ENCODE results near the gene CAMSAP1. TPM values are rescaled to one million over a fixed set of nuclear protein-coding genes. Genes with fewer than 3 reads are reported as not detected.

The CAMSAP1 gene
- total RNA-seq, 6 experiments from 2014 or later, result 5.2 to 16.1 (median 10.4) TPM

- Histone ChIP-seq H3K27ac (peak overlapping the region in 1 of 3 donors; percentile 31), H3K36me3 (no peaks in the 10 kb centered on the region), H3K4me1 (peaks cover 0 to 25% (median 8%) of the 10 kb centered on the region in 4 donors), H3K4me3 (peak overlapping the region; percentile 58 to 89 (median 59)), H3K27me3 (no peaks in the 10 kb centered on the region), H3K9me3 (no peaks in the 10 kb centered on the region)
- ATAC-seq (no peak), DNase-seq (peak in 2 of 3 donors; percentile 55 to 58)
- WGBS (ENCODE audit: insufficient coverage, low coverage, low lambda C conversion rate, missing lambda C conversion rate), result no CpG with 5 or more reads among the region's 69 CpGs
- TF ChIP-seq POLR2A (IDR thresholded peaks at IDR 0.05), result no peak
- TF ChIP-seq CTCF (IDR thresholded peaks at IDR 0.05), result no peak
- intact Hi-C loops (cut with DNase I), result loop anchor here in 1 of 2 donors (10.0 kb wide), 1 partner anchor 48 kb away; no protein-coding TSS in a partner anchor
These were observed 328 bp downstream of the CAMSAP1 start for GRCh38 chr9:135907006-135907430.

GRCh38 chr9:135906291-135907005, 898 bp downstream of the CAMSAP1 start:
- DNase-seq, result peak in 2 of 3 donors; percentile 50 to 53
- intact Hi-C loops (cut with DNase I), result loop anchor here in 1 of 2 donors (10.0 kb wide), 1 partner anchor 48 kb away; no protein-coding TSS in a partner anchor
- H3K9me3 ChIP-seq, result no peaks in the 10 kb centered on the region
- peaks cover 0 to 25% (median 8%) of the 10 kb centered on the region in 4 donors for H3K4me1 ChIP-seq
- peak in 2 of 4 donors; percentile 2 to 4 for ATAC-seq
- peak overlapping the region; percentile 58 to 89 (median 59) for H3K4me3 ChIP-seq
- peak overlapping the region in 2 of 3 donors; percentile 19 to 31 for H3K27ac ChIP-seq
- H3K27me3 ChIP-seq, result no peaks in the 10 kb centered on the region
- 6% methylated on average over 7 of the region's 70 CpGs for WGBS (ENCODE audit: insufficient coverage, low coverage, low lambda C conversion rate, missing lambda C conversion rate)
- TF ChIP-seq POLR2A (IDR thresholded peaks at IDR 0.05), result no peak
- no peak for TF ChIP-seq CTCF (IDR thresholded peaks at IDR 0.05)
- no peaks in the 10 kb centered on the region for H3K36me3 ChIP-seq

GRCh38 chr9:135905380-135906258, 1.7 kb downstream of the CAMSAP1 start:
- TF ChIP-seq CTCF (IDR thresholded peaks at IDR 0.05) (no peak), POLR2A (IDR thresholded peaks at IDR 0.05) (no peak)
- no peaks in the 10 kb centered on the region for H3K27me3 ChIP-seq
- intact Hi-C loops (cut with DNase I), result loop anchor here in 1 of 2 donors (10.0 kb wide), 1 partner anchor 49 kb away; no protein-coding TSS in a partner anchor
- peaks cover 0 to 25% (median 8%) of the 10 kb centered on the region in 4 donors for H3K4me1 ChIP-seq
- peak overlapping the region in 1 of 3 donors; percentile 19 for H3K27ac ChIP-seq
- H3K4me3 ChIP-seq, result peak overlapping the region; percentile 58 to 89 (median 59)
- WGBS (ENCODE audit: insufficient coverage, low coverage, low lambda C conversion rate, missing lambda C conversion rate), result 62% methylated on average over 21 of the region's 23 CpGs
- no peaks in the 10 kb centered on the region for H3K9me3 ChIP-seq
- DNase-seq, result peak in 1 of 3 donors; percentile 44
- ATAC-seq, result peak in 1 of 4 donors; percentile 36
- H3K36me3 ChIP-seq, result no peaks in the 10 kb centered on the region

- WGBS (ENCODE audit: insufficient coverage, low coverage, low lambda C conversion rate, missing lambda C conversion rate), result 97% methylated on average over 15 of the region's 16 CpGs
- intact Hi-C loops (cut with DNase I), result loop anchor here in 1 of 2 donors (10.0 kb wide), 1 partner anchor 51 kb away; no protein-coding TSS in a partner anchor
- DNase-seq (peak in 1 of 3 donors; percentile 29), ATAC-seq (no peak)
- peaks cover 0 to 20% (median 8%) of the 10 kb centered on the region in 4 donors for H3K4me1 ChIP-seq
- TF ChIP-seq POLR2A (IDR thresholded peaks at IDR 0.05) (no peak), CTCF (IDR thresholded peaks at IDR 0.05) (no peak)
- H3K27me3 ChIP-seq, result no peaks in the 10 kb centered on the region
- no peak overlapping the region for H3K27ac ChIP-seq
- H3K36me3 ChIP-seq, result no peaks in the 10 kb centered on the region
- no peaks in the 10 kb centered on the region for H3K9me3 ChIP-seq
- H3K4me3 ChIP-seq, result no peak overlapping the region
These were observed 3.4 kb downstream of the CAMSAP1 start for GRCh38 chr9:135903786-135904520.
